K562 (cell line): ENCODE data around the gene CALB2.

ENCODE experiments used
- GABPB1 ChIP-seq: sonication (generic); formaldehyde crosslinking; IDR thresholded peaks from 2 replicates; pipeline ENCODE4 v1.8.0; 2022; ENCODE audit warnings: mild to moderate bottlenecking, missing genetic modification reagents
- JUND ChIP-seq, 2 experiments: IDR thresholded peaks; 2 replicates in 1 of 2; 3 replicates in 1 of 2; pipeline ENCODE4 v1.6.1; 2011; ENCODE audit warnings: borderline replicate concordance in 2 of 2, low read depth in 2 of 2, low read length in 2 of 2, improper control_type of control experiment in 1 of 2, missing biosample characterization in 1 of 2, missing genetic modification characterization in 1 of 2, missing genetic modification reagents in 1 of 2
- MAFK ChIP-seq: IDR thresholded peaks from 2 replicates; pipeline ENCODE4 v1.6.1; 2011; ENCODE audit warnings: low read length, improper control_type of control experiment
- RNF2 ChIP-seq: sonication (generic); IDR thresholded peaks from 2 replicates; pipeline ENCODE4 v1.6.1; 2016
- SMC3 ChIP-seq: conservative IDR thresholded peaks from 2 replicates; pipeline ENCODE4 v1.6.1; 2011; ENCODE audit warnings: low read depth, low read length, improper control_type of control experiment; ENCODE audit not compliant: insufficient read depth
- SRF ChIP-seq, 2 experiments: fragments of 250-450, 450-650 bp in 1 of 2; sonication (Bioruptor Pico) in 1 of 2; sonication (generic) in 1 of 2; formaldehyde crosslinking; IDR thresholded peaks; 2 replicates each; pipeline versions ENCODE4 v1.5.0 to v1.5.1; 2020 to 2022; ENCODE audit warnings: mild to moderate bottlenecking in 1 of 2, missing genetic modification reagents in 1 of 2
- TEAD1 ChIP-seq, 2 experiments: fragments of 450-650 bp in 1 of 2; sonication (generic) in 1 of 2; formaldehyde crosslinking; IDR thresholded peaks; 2 replicates each; pipeline versions ENCODE4 v1.4.0 to v1.8.0; 2020 to 2022; ENCODE audit warnings: mild to moderate bottlenecking in 2 of 2, missing genetic modification reagents in 1 of 2
- TOE1 ChIP-seq, 2 experiments: fragments of 450-650 bp in 1 of 2; sonication (generic) in 1 of 2; formaldehyde crosslinking in 1 of 2; IDR thresholded peaks; 2 replicates each; pipeline versions ENCODE4 v1.7.1 to v1.8.0; 2016 to 2022; ENCODE audit warnings: borderline replicate concordance in 2 of 2, mild to moderate bottlenecking in 2 of 2, antibody characterized with exemption in 1 of 2, inconsistent platforms in 1 of 2, low read depth in 1 of 2, missing genetic modification reagents in 1 of 2, moderate library complexity in 1 of 2
- YY1 ChIP-seq, 3 experiments: IDR thresholded peaks; 2 replicates each; pipeline ENCODE4 v1.6.1; 2011; ENCODE audit warnings: low read length in 2 of 3, mild to moderate bottlenecking in 2 of 3, moderate library complexity in 2 of 3, borderline replicate concordance in 1 of 3, control low read depth in 1 of 3, low read depth in 1 of 3; ENCODE audit not compliant: insufficient read depth in 3 of 3, insufficient replicate concordance in 2 of 3, control insufficient read depth in 1 of 3, insufficient read length in 1 of 3; ENCODE audit errors: extremely low read depth in 1 of 3
- ZC3H11A ChIP-seq: IDR thresholded peaks from 2 replicates; pipeline ENCODE4 v1.6.1; 2012; ENCODE audit warnings: low read depth, low read length, improper control_type of control experiment
- ZNF124 ChIP-seq: sonication (generic); formaldehyde crosslinking; IDR thresholded peaks from 2 replicates; pipeline ENCODE4 v1.8.1; 2022; ENCODE audit warnings: missing genetic modification reagents
- TF ChIP-seq, protein P1 (sequence below): sonication (generic); formaldehyde crosslinking; IDR thresholded peaks from 2 replicates; pipeline ENCODE4 v1.8.0; 2022; ENCODE audit warnings: mild to moderate bottlenecking, missing genetic modification reagents
- TF ChIP-seq, protein P2 (sequence below): sonication (generic); formaldehyde crosslinking; IDR thresholded peaks from 2 replicates; pipeline ENCODE4 v1.8.1; 2023; ENCODE audit warnings: mild to moderate bottlenecking, missing genetic modification reagents

DNA sequence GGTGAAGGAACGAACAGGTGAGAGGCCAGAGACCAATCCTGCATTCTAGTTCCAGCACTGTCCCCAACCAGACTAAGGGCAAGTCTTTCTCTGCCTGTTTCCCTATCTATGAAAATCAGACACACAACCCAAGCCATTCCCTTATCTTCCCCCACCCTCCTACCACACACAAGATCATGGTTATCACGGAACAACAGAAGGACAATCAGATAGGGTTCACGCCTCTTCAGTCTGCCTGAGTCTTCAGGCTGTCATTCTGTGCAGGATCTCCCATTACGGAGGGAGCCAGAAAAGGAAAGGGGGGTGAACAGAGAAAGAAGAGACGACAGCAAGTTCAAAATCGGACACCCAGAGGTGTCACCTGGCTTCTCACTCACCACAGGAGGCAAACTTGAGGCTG is 72.2 kb downstream of the CALB2 start:
- TF ChIP-seq SRF (CRISPR knock-in tag; IDR thresholded peaks at IDR 0.05) (0 out of 4 replicates have a peak, but pooled peaks of 1 of the 2 experiments have one; percentile 61), TEAD1 (CRISPR knock-in tag; IDR thresholded peaks at IDR 0.05) (peak in 1 of 2 experiments; percentile 78; a peak in 2 of 4 replicates), TOE1 (IDR thresholded peaks at IDR 0.05; ENCODE audit: borderline replicate concordance) (no peak), TOE1 (CRISPR knock-in tag; IDR thresholded peaks at IDR 0.05; ENCODE audit: borderline replicate concordance, low read depth) (no peak), MAFK (no peak), RNF2 (peak; percentile 76), YY1 (IDR thresholded peaks at IDR 0.05; ENCODE audit: borderline replicate concordance in 1 of 3, control insufficient read depth in 1 of 3, extremely low read depth in 1 of 3, insufficient read depth in 3 of 3, insufficient read length in 1 of 3, insufficient replicate concordance in 2 of 3, low read depth in 1 of 3, low read length in 2 of 3) (no peak), ZNF124 (CRISPR knock-in tag) (no peak), GABPB1 (CRISPR knock-in tag) (no peak), ZC3H11A (no peak), SMC3 (no peak), JUND (IDR thresholded peaks at IDR 0.05; ENCODE audit: borderline replicate concordance, low read depth, low read length) (peak; percentile 44; the same call in 1 of the 2 replicates), JUND (tag; IDR thresholded peaks at IDR 0.05; ENCODE audit: borderline replicate concordance, low read depth, low read length) (peak; percentile 60; the same call in 1 of the 3 replicates)
- TF ChIP-seq, protein P1, sequence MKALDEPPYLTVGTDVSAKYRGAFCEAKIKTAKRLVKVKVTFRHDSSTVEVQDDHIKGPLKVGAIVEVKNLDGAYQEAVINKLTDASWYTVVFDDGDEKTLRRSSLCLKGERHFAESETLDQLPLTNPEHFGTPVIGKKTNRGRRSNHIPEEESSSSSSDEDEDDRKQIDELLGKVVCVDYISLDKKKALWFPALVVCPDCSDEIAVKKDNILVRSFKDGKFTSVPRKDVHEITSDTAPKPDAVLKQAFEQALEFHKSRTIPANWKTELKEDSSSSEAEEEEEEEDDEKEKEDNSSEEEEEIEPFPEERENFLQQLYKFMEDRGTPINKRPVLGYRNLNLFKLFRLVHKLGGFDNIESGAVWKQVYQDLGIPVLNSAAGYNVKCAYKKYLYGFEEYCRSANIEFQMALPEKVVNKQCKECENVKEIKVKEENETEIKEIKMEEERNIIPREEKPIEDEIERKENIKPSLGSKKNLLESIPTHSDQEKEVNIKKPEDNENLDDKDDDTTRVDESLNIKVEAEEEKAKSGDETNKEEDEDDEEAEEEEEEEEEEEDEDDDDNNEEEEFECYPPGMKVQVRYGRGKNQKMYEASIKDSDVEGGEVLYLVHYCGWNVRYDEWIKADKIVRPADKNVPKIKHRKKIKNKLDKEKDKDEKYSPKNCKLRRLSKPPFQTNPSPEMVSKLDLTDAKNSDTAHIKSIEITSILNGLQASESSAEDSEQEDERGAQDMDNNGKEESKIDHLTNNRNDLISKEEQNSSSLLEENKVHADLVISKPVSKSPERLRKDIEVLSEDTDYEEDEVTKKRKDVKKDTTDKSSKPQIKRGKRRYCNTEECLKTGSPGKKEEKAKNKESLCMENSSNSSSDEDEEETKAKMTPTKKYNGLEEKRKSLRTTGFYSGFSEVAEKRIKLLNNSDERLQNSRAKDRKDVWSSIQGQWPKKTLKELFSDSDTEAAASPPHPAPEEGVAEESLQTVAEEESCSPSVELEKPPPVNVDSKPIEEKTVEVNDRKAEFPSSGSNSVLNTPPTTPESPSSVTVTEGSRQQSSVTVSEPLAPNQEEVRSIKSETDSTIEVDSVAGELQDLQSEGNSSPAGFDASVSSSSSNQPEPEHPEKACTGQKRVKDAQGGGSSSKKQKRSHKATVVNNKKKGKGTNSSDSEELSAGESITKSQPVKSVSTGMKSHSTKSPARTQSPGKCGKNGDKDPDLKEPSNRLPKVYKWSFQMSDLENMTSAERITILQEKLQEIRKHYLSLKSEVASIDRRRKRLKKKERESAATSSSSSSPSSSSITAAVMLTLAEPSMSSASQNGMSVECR (CRISPR knock-in tag), result no peak
- TF ChIP-seq, protein P2, sequence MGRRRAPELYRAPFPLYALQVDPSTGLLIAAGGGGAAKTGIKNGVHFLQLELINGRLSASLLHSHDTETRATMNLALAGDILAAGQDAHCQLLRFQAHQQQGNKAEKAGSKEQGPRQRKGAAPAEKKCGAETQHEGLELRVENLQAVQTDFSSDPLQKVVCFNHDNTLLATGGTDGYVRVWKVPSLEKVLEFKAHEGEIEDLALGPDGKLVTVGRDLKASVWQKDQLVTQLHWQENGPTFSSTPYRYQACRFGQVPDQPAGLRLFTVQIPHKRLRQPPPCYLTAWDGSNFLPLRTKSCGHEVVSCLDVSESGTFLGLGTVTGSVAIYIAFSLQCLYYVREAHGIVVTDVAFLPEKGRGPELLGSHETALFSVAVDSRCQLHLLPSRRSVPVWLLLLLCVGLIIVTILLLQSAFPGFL (CRISPR knock-in tag), result no peak
